Dermis blood vessel endothelial cell (primary cell): ENCODE measurements around the gene MIGA2. TPM values are rescaled to one million over a fixed set of nuclear protein-coding genes. Genes with fewer than 3 reads are reported as not detected.
"Not testable (repeated sequence)": the region's sequence is repeated elsewhere in the genome, so short reads cannot be mapped to it uniquely, and the experiment has no call there.

Experiments
- DNase-seq: peaks from one replicate; pipeline ENCODE4 v3.0.0; 2010
- total RNA-seq: library from RNA; depleted of rRNA; stranded (reverse); fragments of >200 nt; gene quantifications from 2 replicates; pipeline ENCODE4 v1.2.3, GENCODE V29; 2014

Gene MIGA2
- 34.4 and 39.5 TPM in 2 replicates for total RNA-seq

- peak; percentile 99 for DNase-seq
These were observed at the start of gene MIGA2 for GRCh38 chr9:129036241-129036922. TSS of gene MIGA2 (plus strand) at chr9:129036626. CDS start at chr9:129040595, 3,969 bp downstream.

- DNase-seq = no peak
These were observed 49.8 kb upstream of the MIGA2 start for GRCh38 chr9:128986671-128987070.

- peak; percentile 22 for DNase-seq
These were observed 48.6 kb upstream of the MIGA2 start for GRCh38 chr9:128987805-128988204.

- DNase-seq = peak; percentile 45
These were observed 43.4 kb upstream of the MIGA2 start for GRCh38 chr9:128992995-128993394.

- no peak for DNase-seq
These were observed 40.6 kb upstream of the MIGA2 start for GRCh38 chr9:128995791-128996190.

GRCh38 chr9:128998462-128998861 is 38.0 kb upstream of the MIGA2 start:
- no peak for DNase-seq

- DNase-seq = peak; percentile 21
These were observed 36.7 kb upstream of the MIGA2 start for GRCh38 chr9:128999581-129000206.

GRCh38 chr9:129001504-129002325 is 34.7 kb upstream of the MIGA2 start:
- no peak for DNase-seq

GRCh38 chr9:129002992-129003391 is 33.4 kb upstream of the MIGA2 start:
- DNase-seq = no peak

GRCh38 chr9:129004173-129004572 is 32.3 kb upstream of the MIGA2 start:
- DNase-seq = not testable (repeated sequence)

- DNase-seq = no peak
These were observed 31.0 kb upstream of the MIGA2 start for GRCh38 chr9:129005336-129005997.

GRCh38 chr9:129006328-129007034 is 29.9 kb upstream of the MIGA2 start:
- peak; percentile 85 for DNase-seq

GRCh38 chr9:129007035-129007765 is 29.2 kb upstream of the MIGA2 start:
- no peak for DNase-seq

GRCh38 chr9:129007766-129008468 is 28.5 kb upstream of the MIGA2 start:
- DNase-seq = no peak

- no peak for DNase-seq
These were observed 27.9 kb upstream of the MIGA2 start for GRCh38 chr9:129008469-129008965.

- no peak for DNase-seq
These were observed 27.3 kb upstream of the MIGA2 start for GRCh38 chr9:129008986-129009583.

- DNase-seq = no peak
These were observed 26.8 kb upstream of the MIGA2 start for GRCh38 chr9:129009584-129010141.

- no peak for DNase-seq
These were observed 26.0 kb upstream of the MIGA2 start for GRCh38 chr9:129010267-129010975.

GRCh38 chr9:129011170-129011569 is 25.3 kb upstream of the MIGA2 start:
- no peak for DNase-seq
